H9 (cell line): ENCODE measurements around the gene POC5. TPM values are rescaled to one million over a fixed set of nuclear protein-coding genes. Genes with fewer than 3 reads are reported as not detected.

Source experiments
- DNase-seq: peaks from one replicate; pipeline ENCODE4 v3.0.0-alpha.2; 2017
- H2AFZ ChIP-seq: one replicate; pipeline ENCODE4 v1.6.1; 2013; ENCODE audit warnings: mild to moderate bottlenecking, low read length, control low read depth, moderate library complexity
- H2AK5ac ChIP-seq: 2 replicates; pipeline ENCODE4 v1.6.1; 2013; ENCODE audit warnings: low read length, control low read depth, mixed read lengths; ENCODE audit not compliant: insufficient read length
- H2BK120ac ChIP-seq: one replicate; pipeline ENCODE4 v1.6.1; 2013; ENCODE audit warnings: low read depth, mild to moderate bottlenecking, low read length, control low read depth, inconsistent platforms; ENCODE audit not compliant: poor library complexity, severe bottlenecking
- H2BK12ac ChIP-seq: 2 replicates; pipeline ENCODE4 v1.6.1; 2013; ENCODE audit warnings: low read length, control low read depth, mixed read lengths, low read depth; ENCODE audit not compliant: insufficient read length
- H2BK15ac ChIP-seq: 2 replicates; pipeline ENCODE4 v1.6.1; 2013; ENCODE audit warnings: low read depth, low read length, control low read depth
- H2BK20ac ChIP-seq: one replicate; pipeline ENCODE4 v1.6.1; 2013; ENCODE audit warnings: low read depth, mild to moderate bottlenecking, low read length, control low read depth, inconsistent platforms; ENCODE audit not compliant: poor library complexity, severe bottlenecking
- H2BK5ac ChIP-seq: 2 replicates; pipeline ENCODE4 v1.6.1; 2013; ENCODE audit warnings: low read length, control low read depth, mixed read lengths; ENCODE audit not compliant: insufficient read length
- H3K14ac ChIP-seq: 2 replicates; pipeline ENCODE4 v1.6.1; 2013; ENCODE audit warnings: low read length, control low read depth; ENCODE audit not compliant: insufficient read depth
- H3K18ac ChIP-seq: 2 replicates; pipeline ENCODE4 v1.6.1; 2013; ENCODE audit warnings: low read depth, mild to moderate bottlenecking, mixed read lengths, low read length, control low read depth; ENCODE audit not compliant: insufficient read length
- H3K23ac ChIP-seq: 2 replicates; pipeline ENCODE4 v1.6.1; 2013; ENCODE audit warnings: low read length, control low read depth, mixed read lengths, low read depth; ENCODE audit not compliant: insufficient read length
- H3K23me2 ChIP-seq: 2 replicates; pipeline ENCODE4 v1.6.1; 2013; ENCODE audit warnings: low read depth, mild to moderate bottlenecking, mixed read lengths, low read length, control low read depth; ENCODE audit not compliant: insufficient read length, poor library complexity, severe bottlenecking
- H3K27ac ChIP-seq: 2 replicates; pipeline ENCODE4 v1.5.1; 2013; ENCODE audit warnings: low read length, control low read depth, mixed read lengths, low read depth; ENCODE audit not compliant: insufficient read length
- H3K27me3 ChIP-seq: 2 replicates; pipeline ENCODE4 v1.6.1; 2013; ENCODE audit warnings: low read length, control low read depth, inconsistent platforms; ENCODE audit not compliant: insufficient read depth
- H3K4ac ChIP-seq: 2 replicates; pipeline ENCODE4 v1.6.1; 2013; ENCODE audit warnings: low read depth, mild to moderate bottlenecking, control low read depth, inconsistent platforms, low read length, moderate library complexity
- H3K4me1 ChIP-seq: 2 replicates; pipeline ENCODE4 v1.6.1; 2013; ENCODE audit warnings: low read length, control low read depth, inconsistent platforms; ENCODE audit not compliant: insufficient read depth
- H3K4me2 ChIP-seq: 2 replicates; pipeline ENCODE4 v1.6.1; 2013; ENCODE audit warnings: low read length, control low read depth, mixed read lengths; ENCODE audit not compliant: insufficient read length, insufficient read depth
- H3K56ac ChIP-seq: 2 replicates; pipeline ENCODE4 v1.6.1; 2013; ENCODE audit warnings: low read depth, mild to moderate bottlenecking, mixed read lengths, low read length, control low read depth; ENCODE audit not compliant: insufficient read length
- H3K79me1 ChIP-seq: 2 replicates; pipeline ENCODE4 v1.6.1; 2013; ENCODE audit warnings: low read depth, mild to moderate bottlenecking, moderate library complexity, low read length, control low read depth, inconsistent platforms; ENCODE audit not compliant: insufficient read depth, poor library complexity, severe bottlenecking
- H3K79me2 ChIP-seq: 2 replicates; pipeline ENCODE4 v1.6.1; 2013; ENCODE audit warnings: low read length, control low read depth, inconsistent platforms; ENCODE audit not compliant: insufficient read depth
- H3K9ac ChIP-seq: 2 replicates; pipeline ENCODE4 v1.6.1; 2013; ENCODE audit warnings: low read length, control low read depth, mixed read lengths; ENCODE audit not compliant: insufficient read length; ENCODE audit errors: extremely low read depth
- H3K9me3 ChIP-seq: one replicate; pipeline ENCODE4 v1.6.1; 2013; ENCODE audit warnings: low read depth, low read length, inconsistent platforms; ENCODE audit not compliant: control insufficient read depth
- H3T11ph ChIP-seq: one replicate; pipeline ENCODE4 v1.6.1; 2013; ENCODE audit warnings: mild to moderate bottlenecking, low read length, control low read depth, inconsistent platforms
- H4K20me1 ChIP-seq: one replicate; pipeline ENCODE4 v1.6.1; 2013; ENCODE audit not compliant: control insufficient read depth, insufficient read length, insufficient read depth
- H4K5ac ChIP-seq: 2 replicates; pipeline ENCODE4 v1.6.1; 2013; ENCODE audit warnings: low read depth, mild to moderate bottlenecking, mixed read lengths, low read length, control low read depth; ENCODE audit not compliant: insufficient read length
- H4K8ac ChIP-seq: replicated peaks from 2 replicates; pipeline ENCODE4 v1.6.1; 2013; ENCODE audit warnings: low read length, control low read depth, mixed read lengths, low read depth; ENCODE audit not compliant: insufficient read length
- H4K91ac ChIP-seq: 2 replicates; pipeline ENCODE4 v1.6.1; 2013; ENCODE audit warnings: low read depth, mild to moderate bottlenecking, moderate library complexity, mixed read lengths, low read length, control low read depth; ENCODE audit not compliant: insufficient read length
- H3K27ac Mint-ChIP-seq, 3 experiments: 2 replicates in 2 of 3; 3 replicates in 1 of 3; pipeline ENCODE4 v1.8.0; 2020 to 2021; ENCODE audit warnings: mixed read lengths in 3 of 3, mild to moderate bottlenecking in 1 of 3, moderate library complexity in 1 of 3
- H3K27me3 Mint-ChIP-seq: 2 replicates; pipeline ENCODE4 v1.8.0; 2021; ENCODE audit warnings: low read depth, mild to moderate bottlenecking, moderate library complexity, mixed read lengths
- H3K36me3 Mint-ChIP-seq, 3 experiments: 2 replicates in 2 of 3; 3 replicates in 1 of 3; pipeline ENCODE4 v1.8.0; 2020 to 2021; ENCODE audit warnings: low read depth in 3 of 3, mixed read lengths in 3 of 3; ENCODE audit not compliant: insufficient read depth in 1 of 3
- H3K4me1 Mint-ChIP-seq, 2 experiments: 2 replicates each; pipeline ENCODE4 v1.8.0; 2020; ENCODE audit warnings: mixed read lengths in 2 of 2
- H3K4me3 Mint-ChIP-seq, 2 experiments: 2 replicates in 1 of 2; 3 replicates in 1 of 2; pipeline ENCODE4 v1.8.0; 2020 to 2021; ENCODE audit warnings: mild to moderate bottlenecking in 2 of 2, mixed read lengths in 2 of 2, moderate library complexity in 1 of 2
- H3K9me3 Mint-ChIP-seq, 2 experiments: 2 replicates in 1 of 2; 3 replicates in 1 of 2; pipeline ENCODE4 v1.8.0; 2020; ENCODE audit warnings: mild to moderate bottlenecking in 2 of 2, mixed read lengths in 2 of 2, moderate library complexity in 1 of 2
- WGBS: extraction: QIAGEN DNeasy Blood & Tissue Kit; methylation state at CpG from one replicate; pipeline ENCODE4 v1.1.7; 2013; ENCODE audit warnings: missing lambda C conversion rate, low lambda C conversion rate, mixed read lengths; ENCODE audit not compliant: insufficient read length; ENCODE audit errors: extremely low coverage; 5-methylcytosine and 5-hydroxymethylcytosine counted together
- total RNA-seq: library from RNA; stranded (reverse); gene quantifications from 2 replicates; pipeline ENCODE4 v1.2.1, GENCODE V29; 2021
- TF ChIP-seq, protein P1 (sequence below): fragments of 200-600 bp; sonication (generic); conservative IDR thresholded peaks from 3 replicates; pipeline ENCODE4 v1.8.0; 2021; ENCODE audit warnings: antibody characterized with exemption, mild to moderate bottlenecking

The POC5 gene
- total RNA-seq, 1 experiment from 2014 or later: 12.2 TPM

DNA sequence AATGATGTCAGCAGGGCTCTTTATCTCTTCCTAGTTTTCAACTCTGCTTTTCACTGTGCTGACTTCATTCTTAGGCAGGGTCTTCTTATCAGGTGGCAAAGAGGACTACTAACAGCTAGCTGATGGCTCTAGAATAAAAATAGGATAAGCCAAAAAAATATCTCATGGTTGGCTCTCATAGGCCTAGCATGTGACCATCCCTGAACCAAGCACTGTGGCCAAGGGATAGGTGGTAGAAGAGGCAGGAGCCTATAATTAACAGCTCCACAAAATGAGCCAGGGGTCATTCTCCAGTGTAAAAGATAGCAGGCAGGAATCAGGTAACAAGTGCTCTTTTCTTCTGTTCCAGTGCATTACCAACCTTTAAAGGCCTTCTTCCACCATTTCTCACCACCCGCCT is 84.9 kb downstream of the POC5 start:
- Histone ChIP-seq H3K4ac (no peak overlapping the region), H3K79me1 (no peaks in the 10 kb centered on the region)
- no peaks in the 10 kb centered on the region; a peak in 1 of 5 replicates for H3K9me3 Mint-ChIP-seq

More for the DNA sequence above, 84.9 kb downstream of the POC5 start:
- Histone ChIP-seq H3K79me2 (no peaks in the 10 kb centered on the region), H4K20me1 (no peaks in the 10 kb centered on the region), H3K9me3 (no peaks in the 10 kb centered on the region), H3K23ac (no peak overlapping the region), H3K4me1 (no peaks in the 10 kb centered on the region), H2BK12ac (no peak overlapping the region), H2BK20ac (no peak overlapping the region), H2BK120ac (no peak overlapping the region), H4K8ac (no peak overlapping the region), H3T11ph (no peak overlapping the region), H3K27me3 (peaks cover 2% of the 10 kb centered on the region; the same call in 1 of the 2 replicates), H3K27ac (no peak overlapping the region), H4K5ac (no peak overlapping the region), H3K56ac (no peak overlapping the region), H3K9ac (no peak overlapping the region), H3K4me2 (no peak overlapping the region), H3K18ac (no peak overlapping the region), H3K14ac (no peak overlapping the region), H2BK15ac (no peak overlapping the region), H2BK5ac (no peak overlapping the region), H4K91ac (no peak overlapping the region), H3K23me2 (no peaks in the 10 kb centered on the region), H2AFZ (no peak overlapping the region), H2AK5ac (no peak overlapping the region)
- H3K27ac Mint-ChIP-seq: no peak overlapping the region
- H3K36me3 Mint-ChIP-seq: no peaks in the 10 kb centered on the region; a peak in 1 of 7 replicates
- no CpG with 5 or more reads among the region's 1 CpG for WGBS
- H3K27me3 Mint-ChIP-seq: no peaks in the 10 kb centered on the region
- TF ChIP-seq, protein P1, sequence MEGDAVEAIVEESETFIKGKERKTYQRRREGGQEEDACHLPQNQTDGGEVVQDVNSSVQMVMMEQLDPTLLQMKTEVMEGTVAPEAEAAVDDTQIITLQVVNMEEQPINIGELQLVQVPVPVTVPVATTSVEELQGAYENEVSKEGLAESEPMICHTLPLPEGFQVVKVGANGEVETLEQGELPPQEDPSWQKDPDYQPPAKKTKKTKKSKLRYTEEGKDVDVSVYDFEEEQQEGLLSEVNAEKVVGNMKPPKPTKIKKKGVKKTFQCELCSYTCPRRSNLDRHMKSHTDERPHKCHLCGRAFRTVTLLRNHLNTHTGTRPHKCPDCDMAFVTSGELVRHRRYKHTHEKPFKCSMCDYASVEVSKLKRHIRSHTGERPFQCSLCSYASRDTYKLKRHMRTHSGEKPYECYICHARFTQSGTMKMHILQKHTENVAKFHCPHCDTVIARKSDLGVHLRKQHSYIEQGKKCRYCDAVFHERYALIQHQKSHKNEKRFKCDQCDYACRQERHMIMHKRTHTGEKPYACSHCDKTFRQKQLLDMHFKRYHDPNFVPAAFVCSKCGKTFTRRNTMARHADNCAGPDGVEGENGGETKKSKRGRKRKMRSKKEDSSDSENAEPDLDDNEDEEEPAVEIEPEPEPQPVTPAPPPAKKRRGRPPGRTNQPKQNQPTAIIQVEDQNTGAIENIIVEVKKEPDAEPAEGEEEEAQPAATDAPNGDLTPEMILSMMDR: no peak
- DNase-seq: no peak
- H3K4me1 Mint-ChIP-seq: peaks cover 5% of the 10 kb centered on the region in 2 experiments; a peak in 3 of 4 replicates
- no peak overlapping the region for H3K4me3 Mint-ChIP-seq
